ENCODE data around the gene VPS35. TPM values are rescaled to one million over a fixed set of nuclear protein-coding genes. Genes with fewer than 3 reads are reported as not detected.
"Not testable (repeated sequence)": the region's sequence is repeated elsewhere in the genome, so short reads cannot be mapped to it uniquely, and the experiment has no call there.

Gene VPS35
- total and polyA plus RNA-seq, 12 donors = 12.8 to 112 (median 64.8) TPM

GRCh38 chr16:46687486-46687885, 1.5 kb downstream of the VPS35 start:
- H3K4me3 ChIP-seq = peak overlapping the region in 2 of 4 donors; percentile 77 to 95
- no peaks in the 10 kb centered on the region for H3K27me3 ChIP-seq
- no peak overlapping the region for H3K27ac ChIP-seq
- H3K4me1 ChIP-seq (replicated peaks in 1 of 2) = peaks cover 25 to 52% of the 10 kb centered on the region in 2 donors
- H3K9me3 ChIP-seq (replicated peaks in 1 of 3) = no peaks in the 10 kb centered on the region
- TF ChIP-seq CTCF (IDR thresholded peaks at IDR 0.05) = no peak
- TF ChIP-seq POLR2A (IDR thresholded peaks at IDR 0.05) = no peak
- 76 to 82% (median 80%) methylated on average over 9 of the region's 9 CpGs for WGBS, 4 donors
- DNase-seq = no peak
- intact Hi-C loops (cut with DNase I) = no loop called here
- H3K36me3 ChIP-seq (replicated peaks in 1 of 2) = no peaks in the 10 kb centered on the region

GRCh38 chr16:46686815-46687473, 2.0 kb downstream of the VPS35 start:
- no peaks in the 10 kb centered on the region for H3K9me3 ChIP-seq (replicated peaks in 1 of 3)
- DNase-seq = no peak
- no peaks in the 10 kb centered on the region for H3K27me3 ChIP-seq
- no peak overlapping the region for H3K4me3 ChIP-seq
- peaks cover 25 to 52% of the 10 kb centered on the region in 2 donors for H3K4me1 ChIP-seq (replicated peaks in 1 of 2)
- no peak for TF ChIP-seq CTCF (IDR thresholded peaks at IDR 0.05)
- TF ChIP-seq POLR2A (IDR thresholded peaks at IDR 0.05) = no peak
- WGBS, 4 donors = 51 to 63% (median 54%) methylated on average over 5 of the region's 5 CpGs
- no peak overlapping the region for H3K27ac ChIP-seq
- no peaks in the 10 kb centered on the region for H3K36me3 ChIP-seq (replicated peaks in 1 of 2)
- intact Hi-C loops (cut with DNase I) = no loop called here

GRCh38 chr16:46681867-46682266, 7.1 kb downstream of the VPS35 start:
- peaks cover 0 to 34% of the 10 kb centered on the region in 2 donors for H3K36me3 ChIP-seq (replicated peaks in 1 of 2)

GRCh38 chr16:46677943-46678342, 11.0 kb downstream of the VPS35 start:
- H3K27me3 ChIP-seq; DNase-seq; H3K4me1 ChIP-seq (replicated peaks in 1 of 2); intact Hi-C loops (cut with DNase I); H3K9me3 ChIP-seq (replicated peaks in 1 of 3); H3K4me3 ChIP-seq; H3K27ac ChIP-seq: not testable (repeated sequence)
- peaks cover 0 to 69% of the 10 kb centered on the region in 2 donors for H3K36me3 ChIP-seq (replicated peaks in 1 of 2)
- 90 to 97% (median 95%) methylated on average over 1 of the region's 1 CpG for WGBS, 4 donors

More at GRCh38 chr16:46681867-46682266, 7.1 kb downstream of the VPS35 start:
- H3K9me3 ChIP-seq (replicated peaks in 1 of 3); intact Hi-C loops (cut with DNase I); H3K27me3 ChIP-seq; H3K27ac ChIP-seq; DNase-seq; H3K4me3 ChIP-seq: not testable (repeated sequence)
- peaks cover 2 to 30% of the 10 kb centered on the region in 2 donors for H3K4me1 ChIP-seq (replicated peaks in 1 of 2)
- 76 to 91% (median 86%) methylated on average over 2 of the region's 2 CpGs for WGBS, 4 donors

GRCh38 chr16:46673320-46674013, 15.5 kb downstream of the VPS35 start:
- peaks cover 0 to 83% of the 10 kb centered on the region in 2 donors for H3K36me3 ChIP-seq (replicated peaks in 1 of 2)
- WGBS, 4 donors = 63 to 71% (median 67%) methylated on average over 6 of the region's 6 CpGs
- H3K9me3 ChIP-seq (replicated peaks in 1 of 3) = no peaks in the 10 kb centered on the region
- peak; percentile 80 to 92 (median 90) for TF ChIP-seq CTCF (IDR thresholded peaks at IDR 0.05)
- TF ChIP-seq POLR2A (IDR thresholded peaks at IDR 0.05) = no peak
- H3K27me3 ChIP-seq = no peaks in the 10 kb centered on the region
- intact Hi-C loops (cut with DNase I) = loop anchor here in 1 of 2 donors (5.0 kb wide), 1 partner anchor 129 kb away; no protein-coding TSS in a partner anchor
- no peak overlapping the region for H3K27ac ChIP-seq
- DNase-seq = peak; percentile 40 to 79 (median 57)
- no peak overlapping the region for H3K4me3 ChIP-seq
- no peaks in the 10 kb centered on the region for H3K4me1 ChIP-seq (replicated peaks in 1 of 2)
